Stimulated activated CD4-positive, alpha-beta T cell treated with anti-CD3 and anti-CD28 coated beads, Interleukin-1b, Interleukin-23, amount 100 ng/mL, for 48 hours (primary cell): ENCODE results near the gene DCST2.

ENCODE experiments used
- DNase-seq: peaks from one replicate; pipeline ENCODE4 v3.0.0-alpha.2; 2020

DCST2 gene

GRCh38 chr1:155033524-155033923 is at the start of gene DCST2, which contains the start of gene DCST1:
Gene DCST2 (minus strand): TSS chr1:155033781. CDS start chr1:155033701, 80 bp downstream.
Gene DCST1 (plus strand): TSS chr1:155033824. CDS start chr1:155034037, 213 bp downstream.
- no peak for DNase-seq

DNA sequence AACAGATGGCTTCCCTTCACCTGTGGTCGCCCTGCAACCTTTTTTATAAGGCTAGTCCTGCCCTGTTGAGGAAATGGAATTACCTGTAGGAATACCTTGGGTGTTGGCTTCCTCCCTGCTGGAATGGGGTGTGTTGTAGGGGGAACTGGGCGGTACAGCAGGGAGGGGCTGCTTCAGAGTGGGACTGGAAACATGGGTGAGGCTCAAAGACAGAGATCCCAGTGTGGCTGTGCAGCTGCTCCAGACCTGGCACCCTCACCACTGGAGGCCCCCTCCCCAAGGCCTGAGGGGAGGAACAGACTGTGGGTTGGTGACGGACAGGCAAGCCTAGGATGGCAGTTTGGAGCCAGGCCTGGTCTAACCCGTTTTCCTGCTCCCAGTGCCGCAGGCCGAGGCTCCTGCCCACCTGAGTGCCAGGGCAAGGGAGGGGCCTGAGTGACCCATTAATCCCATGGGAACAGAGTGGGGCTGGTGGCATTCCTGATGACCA is 49.5 kb upstream of the DCST2 start:
- DNase-seq, result no peak

- no peak for DNase-seq
Measured at GRCh38 chr1:155082301-155083051, 48.9 kb upstream of the DCST2 start.

- DNase-seq, result no peak
Measured at GRCh38 chr1:155081472-155082300, 48.1 kb upstream of the DCST2 start.

GRCh38 chr1:155080312-155081228 is 47.0 kb upstream of the DCST2 start:
- DNase-seq, result no peak

GRCh38 chr1:155079487-155080311 is 46.1 kb upstream of the DCST2 start:
- no peak for DNase-seq

- no peak for DNase-seq
Measured at GRCh38 chr1:155079210-155079486, 45.6 kb upstream of the DCST2 start.

GRCh38 chr1:155078469-155079209 is 45.1 kb upstream of the DCST2 start, which contains the start of gene EFNA3:
Gene EFNA3 (plus strand): TSS chr1:155078837. CDS start chr1:155078942, 105 bp downstream.
- peak; percentile 56 for DNase-seq

DNA sequence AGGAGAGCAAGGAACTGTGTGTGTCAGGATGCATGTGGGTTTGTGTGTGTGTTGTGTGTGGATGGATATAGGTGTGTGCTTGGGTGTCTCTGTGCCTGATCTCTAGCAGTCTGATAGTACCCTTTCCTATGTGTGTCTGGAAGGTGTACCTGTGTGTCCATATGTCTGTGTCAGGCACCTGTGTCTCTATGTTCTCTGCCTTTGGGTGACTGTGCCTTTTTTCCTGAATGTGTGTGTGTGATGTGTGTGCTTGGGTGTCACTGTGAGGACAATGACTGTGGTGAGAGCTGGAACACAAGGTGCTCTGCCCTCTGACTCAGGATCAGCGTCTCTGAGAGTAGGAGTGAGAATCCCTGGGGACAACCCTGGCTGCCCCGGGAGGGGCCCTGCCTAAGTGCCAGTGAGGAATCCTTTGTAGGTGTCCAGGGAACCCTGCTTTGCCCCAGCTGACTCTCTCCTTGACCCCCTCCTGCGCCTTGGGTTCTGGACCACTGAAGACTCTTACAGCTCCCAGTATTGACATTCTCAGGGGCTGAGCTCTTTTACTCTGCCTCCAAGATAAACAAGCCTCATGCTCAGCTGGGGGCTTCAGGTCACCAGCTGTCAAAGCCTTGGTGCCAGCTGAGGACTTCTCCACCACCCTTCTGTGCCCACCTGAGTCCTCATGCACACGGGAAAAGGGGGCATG is 44.3 kb upstream of the DCST2 start:
- no peak for DNase-seq

GRCh38 chr1:155077346-155077745 is 43.8 kb upstream of the DCST2 start:
- no peak for DNase-seq

GRCh38 chr1:155076371-155076770 is 42.8 kb upstream of the DCST2 start:
- DNase-seq, result no peak

DNA sequence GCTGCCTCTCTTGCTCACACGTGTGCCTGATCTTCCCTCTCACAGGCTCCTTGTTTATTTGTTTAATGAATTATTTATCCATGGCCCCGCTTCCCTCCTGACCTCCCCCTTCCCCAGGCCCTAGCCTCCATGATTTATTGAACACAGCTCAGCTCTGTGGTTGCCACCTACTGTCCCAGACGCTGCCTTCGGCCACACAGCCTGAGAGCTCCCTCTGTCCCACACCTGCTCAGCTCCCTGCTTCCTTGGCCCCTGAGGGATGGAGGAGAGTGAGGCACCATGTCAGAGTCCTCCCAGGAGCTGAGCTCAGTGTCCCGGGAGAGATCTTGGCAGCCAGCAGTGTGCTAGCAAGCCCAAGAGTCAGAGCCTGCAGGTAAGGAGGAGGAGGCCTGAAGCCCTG is 42.0 kb upstream of the DCST2 start:
- no peak for DNase-seq

DNA sequence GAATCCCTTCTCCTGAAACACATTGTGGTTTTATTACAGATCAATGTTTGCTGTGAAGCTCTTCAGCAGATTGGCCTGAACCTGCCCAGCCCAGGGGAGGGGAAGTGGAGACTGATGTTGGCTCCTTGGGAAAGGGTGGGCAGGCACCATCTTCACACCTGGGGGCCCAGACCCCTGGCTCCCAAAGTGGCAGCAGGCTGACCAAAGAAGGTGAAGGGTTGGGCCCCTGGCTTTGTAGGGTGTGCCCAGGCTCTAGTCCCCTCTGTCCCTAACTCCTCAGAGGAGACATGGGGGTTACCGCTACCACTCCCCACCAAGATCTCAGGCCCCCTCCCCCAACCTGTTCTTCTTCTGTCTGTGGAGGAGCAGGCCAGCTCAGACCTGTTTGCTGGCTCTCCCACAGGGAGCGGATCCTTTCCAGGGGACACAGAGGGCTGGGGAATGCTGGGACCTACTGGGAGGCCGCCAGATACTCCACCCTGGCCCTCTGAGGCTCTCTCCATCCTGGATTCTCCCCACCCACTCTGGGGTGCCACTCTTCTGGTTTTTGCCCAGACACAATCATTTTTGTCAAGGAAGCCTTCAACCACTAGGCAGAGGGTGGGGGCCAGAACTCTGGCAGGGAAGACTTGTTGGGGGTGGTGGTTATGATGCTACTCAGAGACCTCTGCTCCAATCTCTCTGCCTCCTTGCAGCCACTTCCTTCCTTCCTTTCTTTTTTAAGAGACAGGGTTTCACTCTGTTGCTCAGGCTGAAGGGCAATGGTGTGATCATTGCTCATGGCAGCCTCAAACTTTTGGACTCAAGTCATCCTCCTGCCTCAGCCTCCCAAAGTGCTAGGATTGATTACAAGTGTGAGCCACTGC is 40.0 kb upstream of the DCST2 start:
- DNase-seq, result no peak

- DNase-seq, result no peak
Measured at GRCh38 chr1:155072531-155073289, 39.1 kb upstream of the DCST2 start.

GRCh38 chr1:155071701-155072100 is 38.1 kb upstream of the DCST2 start:
- no peak for DNase-seq

DNA sequence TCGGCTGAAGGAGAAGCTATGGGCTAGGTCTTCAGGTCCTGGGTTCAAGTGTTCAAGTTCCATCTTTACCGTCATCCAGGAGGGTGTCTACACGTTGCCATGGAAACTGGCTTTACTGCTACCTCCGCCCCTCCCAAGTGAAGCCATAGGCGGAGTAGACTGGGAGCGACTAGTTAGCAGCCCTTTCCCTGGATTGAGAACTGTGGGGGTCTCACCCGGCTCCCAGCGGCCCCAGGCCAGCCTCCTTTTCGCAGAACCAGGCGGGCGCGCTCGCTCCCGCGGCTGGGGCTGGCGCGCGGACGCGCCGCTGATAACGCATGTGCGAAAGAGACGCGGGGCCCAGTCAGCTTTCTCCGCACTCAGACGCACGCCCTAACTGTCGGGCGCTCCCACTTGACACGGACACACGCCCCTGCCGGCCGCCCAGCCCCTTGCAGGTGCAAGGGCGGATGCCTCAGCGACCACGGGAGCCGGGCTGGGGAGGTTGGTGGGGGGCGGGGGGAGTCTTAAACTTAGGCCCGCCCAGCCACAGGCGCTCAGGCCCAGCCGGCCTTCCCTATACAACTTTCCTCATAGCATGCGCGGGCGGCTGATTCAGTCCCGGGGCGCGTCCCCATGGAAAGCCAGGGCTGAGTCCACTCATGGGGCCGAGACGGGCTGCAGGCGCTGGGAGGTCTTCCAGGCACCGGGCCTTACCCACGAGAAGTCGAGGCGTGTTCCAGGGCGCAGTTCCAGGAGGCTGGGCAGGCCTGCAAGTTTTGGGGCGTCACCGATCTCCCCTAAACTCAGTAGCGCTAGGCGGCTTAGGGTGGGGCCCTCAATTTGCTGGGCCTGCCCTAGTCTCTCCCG is 37.4 kb upstream of the DCST2 start:
- DNase-seq, result peak; percentile 84

DNA sequence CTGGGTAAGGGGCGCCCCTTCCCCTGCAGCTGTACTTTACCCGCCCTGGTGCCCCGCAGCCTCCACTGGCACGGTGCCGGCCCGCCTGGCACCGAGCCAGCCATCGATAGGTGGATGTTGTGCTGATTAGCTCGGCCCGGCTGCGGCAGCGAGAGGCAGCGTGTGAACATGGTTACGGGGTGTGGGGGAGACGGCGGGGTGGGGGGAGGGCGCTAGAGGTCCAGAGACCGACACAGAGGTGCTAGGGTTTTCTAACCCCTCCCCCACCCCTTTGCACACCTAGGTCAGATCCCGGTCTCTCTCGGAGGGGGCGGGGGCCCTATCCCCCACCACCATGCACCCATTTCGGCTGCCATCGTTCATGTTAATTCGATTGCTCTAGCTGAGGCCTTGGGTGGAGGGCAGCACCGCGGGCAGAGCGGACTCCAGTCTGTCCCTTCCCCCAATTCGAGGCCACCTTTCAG is 36.6 kb upstream of the DCST2 start:
- no peak for DNase-seq
